GM18502 (cell line): Measurements from ENCODE around the gene NXPH1.
A peak's percentile ranks its signal among the peaks of the same experiment; 100 is the strongest.
"Not testable (repeated sequence)": the region's sequence is repeated elsewhere in the genome, so short reads cannot be mapped to it uniquely, and the experiment has no call there.

Experiments
- ATAC-seq: cut with Tn5 transposase; IDR thresholded peaks from one replicate; pipeline ENCODE4 v1.9.1; 2021; ENCODE audit warnings: mild to moderate bottlenecking; ENCODE audit not compliant: unreplicated experiment, poor library complexity

NXPH1 gene

GRCh38 chr7:8668627-8669500 is 235.5 kb downstream of the NXPH1 start:
- no peak for ATAC-seq

DNA sequence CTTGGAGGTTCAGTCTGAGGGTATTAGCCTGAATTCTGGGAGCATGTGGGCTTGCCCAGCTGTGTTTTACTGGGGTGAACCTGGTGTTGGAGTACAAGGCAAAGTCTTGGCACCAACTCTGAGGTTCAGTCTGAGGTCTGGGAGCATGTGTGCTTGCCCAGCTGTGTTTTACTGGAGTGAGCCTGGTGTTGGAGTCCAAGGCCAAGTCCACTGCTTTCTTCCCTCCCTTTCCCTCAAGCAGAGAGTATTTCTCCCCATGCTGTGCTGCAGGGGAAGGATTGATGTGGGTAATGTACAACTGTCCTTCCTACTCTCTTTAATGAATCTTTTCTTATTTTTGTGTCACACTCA is 236.1 kb downstream of the NXPH1 start:
- no peak for ATAC-seq

DNA sequence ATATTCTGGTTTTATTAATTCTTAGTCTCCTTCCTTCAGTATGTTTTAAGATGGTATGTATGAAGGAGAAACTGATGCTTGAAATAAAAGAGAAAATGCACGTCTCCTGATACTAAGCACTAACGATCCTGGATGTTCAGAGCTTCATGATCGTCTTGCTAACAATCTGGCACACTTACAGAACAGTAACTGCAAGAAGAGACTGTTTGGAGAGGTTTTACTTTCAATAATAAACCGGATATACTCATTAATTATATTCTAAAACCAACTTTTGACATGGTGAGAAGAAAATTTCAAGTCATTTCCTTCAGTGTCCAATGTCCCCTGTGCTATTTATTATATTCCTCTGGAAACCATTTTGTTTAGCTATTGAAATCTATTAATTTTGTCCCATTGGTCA is 251.0 kb downstream of the NXPH1 start:
- ATAC-seq, result no peak

- ATAC-seq, result no peak
These were observed 266.6 kb downstream of the NXPH1 start for GRCh38 chr7:8699875-8700624.

- no peak for ATAC-seq
These were observed 269.4 kb downstream of the NXPH1 start for GRCh38 chr7:8702807-8703206.

DNA sequence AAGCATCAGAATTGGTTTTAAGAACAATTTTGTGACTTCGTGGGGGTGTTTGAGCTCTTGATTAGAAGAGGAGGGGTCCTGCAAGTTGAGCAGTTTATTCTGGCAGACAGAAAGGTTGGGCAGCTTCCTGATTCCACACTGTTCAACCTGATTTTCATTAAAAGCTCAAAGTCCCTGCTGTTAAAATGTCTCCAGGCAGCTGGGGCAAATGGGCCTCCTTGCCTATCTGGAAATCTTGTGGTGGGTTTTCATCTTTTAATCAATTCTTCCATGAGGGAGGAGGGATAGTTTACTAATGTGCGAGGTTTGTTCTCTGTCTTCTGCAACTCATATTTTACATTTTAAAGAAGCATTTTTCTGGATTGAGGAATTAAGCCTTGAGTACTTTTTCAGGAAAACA is 276.7 kb downstream of the NXPH1 start:
- ATAC-seq, result no peak

DNA sequence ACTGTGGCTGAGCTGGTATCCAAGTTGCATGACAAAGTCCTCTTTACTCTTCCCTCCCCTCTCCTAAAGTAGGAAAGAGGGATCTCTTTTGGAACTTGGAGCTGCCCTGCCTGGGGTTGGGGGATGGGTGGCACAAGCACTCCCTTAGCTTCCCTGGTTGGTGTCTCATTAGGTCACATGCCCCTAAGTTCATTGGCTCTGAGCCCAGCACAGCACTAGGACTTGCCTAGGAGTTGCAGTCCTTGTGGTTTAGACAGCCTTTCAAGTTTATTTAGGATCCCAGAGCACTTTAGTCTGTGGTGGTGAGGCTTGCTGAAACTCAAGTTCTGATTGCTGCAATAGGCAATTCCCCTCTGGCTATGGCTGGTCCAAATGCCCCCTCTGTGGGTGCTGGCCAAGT is 281.4 kb downstream of the NXPH1 start:
- ATAC-seq, result no peak

GRCh38 chr7:8719102-8719501 is 285.7 kb downstream of the NXPH1 start:
- ATAC-seq, result no peak

DNA sequence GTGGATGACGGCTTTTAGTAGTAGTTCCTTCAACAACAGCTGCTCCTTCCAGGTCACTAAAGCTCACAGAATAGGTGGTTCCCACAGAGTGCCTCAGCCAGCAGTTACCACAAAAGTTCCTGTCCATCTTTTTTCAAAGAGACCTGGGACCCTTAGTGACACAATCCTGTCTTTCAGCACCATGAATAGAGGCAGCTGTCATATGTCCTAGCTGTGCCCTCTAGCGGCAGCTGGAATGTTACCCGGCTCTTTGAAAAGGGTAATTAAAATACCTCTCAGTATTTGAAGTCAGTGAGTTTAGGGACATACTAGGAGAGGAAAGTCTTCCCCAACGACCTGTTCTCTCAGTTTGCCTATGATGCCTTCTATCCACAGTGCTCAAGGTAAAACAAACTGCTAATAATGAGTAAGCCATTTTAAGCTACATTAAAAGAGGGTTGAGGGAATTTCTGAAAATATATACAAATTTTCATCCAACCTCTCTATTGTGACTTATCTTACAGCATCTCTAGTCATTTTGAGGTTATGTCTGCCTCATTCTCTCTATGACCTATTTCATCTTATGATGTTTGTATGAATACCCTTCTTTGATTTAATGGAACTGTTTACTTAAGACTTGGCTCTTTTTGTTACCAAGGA is 290.8 kb downstream of the NXPH1 start:
- ATAC-seq, result peak; percentile 88

DNA sequence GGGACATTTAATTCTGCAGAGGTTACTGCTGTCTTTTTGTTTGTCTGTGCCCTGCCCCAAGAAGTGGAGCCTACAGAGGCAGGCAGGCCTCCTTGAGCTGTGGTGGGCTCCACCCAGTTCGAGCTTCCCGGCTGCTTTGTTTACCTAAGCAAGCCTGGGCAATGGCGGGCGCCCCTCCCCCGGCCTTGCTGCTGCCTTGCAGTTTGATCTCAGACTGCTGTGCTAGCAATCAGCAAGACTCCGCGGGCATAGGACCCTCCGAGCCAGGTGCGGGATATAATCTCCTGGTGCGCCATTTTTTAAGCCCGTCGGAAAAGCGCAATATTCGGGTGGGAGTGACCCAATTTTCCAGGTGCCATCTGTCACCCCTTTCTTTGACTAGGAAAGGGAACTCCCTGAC is 298.3 kb downstream of the NXPH1 start:
- not testable (repeated sequence) for ATAC-seq

- ATAC-seq, result no peak
These were observed 306.4 kb downstream of the NXPH1 start for GRCh38 chr7:8739837-8740236.

- no peak for ATAC-seq
These were observed 309.4 kb downstream of the NXPH1 start for GRCh38 chr7:8742837-8743236.

DNA sequence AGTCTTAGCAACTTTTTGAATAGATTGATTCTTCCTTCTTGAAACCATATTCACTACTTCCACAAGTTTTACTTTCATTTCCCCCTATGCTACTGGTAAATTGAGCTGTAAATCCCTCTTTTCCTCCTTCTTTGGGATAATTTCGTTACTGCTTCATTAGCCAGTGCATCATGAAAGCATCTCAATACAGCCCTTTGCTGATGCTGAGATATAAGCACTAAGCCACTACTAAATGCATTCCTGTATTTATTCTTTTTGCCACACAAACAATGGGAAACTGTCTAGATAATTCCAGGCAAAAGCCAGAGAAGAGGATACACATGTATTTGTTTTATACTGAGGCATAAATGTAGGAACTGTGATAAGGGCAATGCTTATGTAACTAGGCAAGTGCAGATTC is 313.9 kb downstream of the NXPH1 start:
- no peak for ATAC-seq

- no peak for ATAC-seq
These were observed 318.3 kb downstream of the NXPH1 start for GRCh38 chr7:8751557-8752231.

- no peak for ATAC-seq
These were observed 319.9 kb downstream of the NXPH1 start for GRCh38 chr7:8753355-8753754.

DNA sequence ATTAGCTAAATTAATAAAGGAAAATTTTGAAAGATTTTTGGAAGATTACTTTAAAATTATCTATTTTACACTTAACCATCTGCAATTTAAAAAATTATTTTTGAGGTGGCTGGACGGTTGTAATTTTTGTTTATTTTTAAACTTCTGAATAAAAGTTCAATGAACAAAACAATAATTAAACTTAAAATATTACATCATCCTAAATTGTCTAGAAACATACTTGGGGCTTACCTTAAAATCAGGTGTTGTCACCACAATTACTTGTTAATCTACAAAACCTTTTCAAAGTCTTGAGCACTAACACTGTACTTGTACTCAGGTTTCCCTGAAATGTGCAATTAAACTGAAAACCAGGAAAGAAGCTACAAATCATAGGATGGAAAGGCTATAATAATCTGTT is 328.3 kb downstream of the NXPH1 start:
- no peak for ATAC-seq

DNA sequence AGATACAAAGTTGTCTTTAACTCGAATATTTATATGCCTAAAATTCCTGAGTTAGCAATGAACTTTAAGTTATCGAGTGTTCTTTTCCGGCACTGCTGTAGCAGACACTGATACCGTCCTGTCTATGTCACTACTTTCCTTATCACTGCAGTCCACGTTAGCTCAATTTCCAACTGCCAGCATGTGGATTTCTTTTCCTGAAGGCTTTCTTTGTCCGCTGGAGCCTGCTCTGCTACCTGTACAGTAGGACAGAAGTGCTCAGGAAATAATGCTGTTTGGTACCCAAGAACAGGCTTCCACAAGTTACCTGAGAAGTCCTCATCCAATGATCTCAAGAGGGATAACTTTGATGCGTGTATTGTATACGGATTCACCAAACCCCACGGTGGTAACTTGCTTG is 329.4 kb downstream of the NXPH1 start:
- ATAC-seq, result no peak

DNA sequence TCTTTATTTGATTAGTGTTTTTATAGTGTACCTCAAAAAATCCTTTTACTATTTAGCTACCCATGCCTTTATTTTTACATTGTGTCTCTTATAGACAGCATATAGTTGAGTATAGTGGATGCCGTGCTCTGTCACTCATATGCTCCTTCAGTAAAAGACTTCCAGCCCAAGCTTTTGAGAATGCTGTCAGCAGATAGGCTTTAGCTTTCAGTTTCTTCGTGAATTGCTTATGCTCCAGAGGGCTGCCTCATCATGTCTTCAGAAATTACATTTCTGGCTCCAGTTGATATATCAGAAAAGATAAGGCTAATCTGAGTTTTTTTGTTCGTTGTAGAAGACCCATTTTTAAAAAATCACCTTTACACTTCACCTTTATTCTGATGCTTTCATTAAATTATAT is 332.0 kb downstream of the NXPH1 start:
- ATAC-seq, result no peak

GRCh38 chr7:8773518-8773917 is 340.1 kb downstream of the NXPH1 start:
- ATAC-seq, result no peak

GRCh38 chr7:8778459-8778858 is 345.1 kb downstream of the NXPH1 start:
- ATAC-seq, result no peak

- ATAC-seq, result no peak
These were observed 347.8 kb downstream of the NXPH1 start for GRCh38 chr7:8781166-8781565.
